Effector CD4-positive, alpha-beta T cell (primary cell): ENCODE results near the gene ZNF780A.
"Not testable (repeated sequence)": the region's sequence is repeated elsewhere in the genome, so short reads cannot be mapped to it uniquely, and the experiment has no call there.

Experiments
- DNase-seq: peaks from one replicate; pipeline ENCODE4 v3.0.0-alpha.2; 2020

The ZNF780A gene

DNA sequence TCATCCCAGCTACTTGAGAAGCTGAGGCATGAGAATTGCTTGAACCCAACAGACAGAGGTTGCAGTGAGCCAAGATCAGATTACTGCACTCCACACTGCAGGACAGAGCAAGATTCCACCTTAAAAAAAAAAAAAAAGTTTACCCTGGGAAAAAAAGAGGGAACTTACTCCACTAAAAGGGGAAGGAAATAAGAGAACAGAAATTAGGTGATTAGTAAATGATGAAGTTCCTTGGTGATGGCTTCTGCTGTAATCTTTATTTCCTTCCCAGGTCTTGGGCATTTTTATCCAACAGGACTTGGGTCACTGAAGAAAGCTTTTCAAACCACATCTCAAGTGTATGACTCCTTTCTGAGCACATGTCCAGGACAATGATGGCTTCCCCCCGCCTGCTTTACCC, 9.3 kb downstream of the ZNF780A start:
- DNase-seq, result no peak

DNA sequence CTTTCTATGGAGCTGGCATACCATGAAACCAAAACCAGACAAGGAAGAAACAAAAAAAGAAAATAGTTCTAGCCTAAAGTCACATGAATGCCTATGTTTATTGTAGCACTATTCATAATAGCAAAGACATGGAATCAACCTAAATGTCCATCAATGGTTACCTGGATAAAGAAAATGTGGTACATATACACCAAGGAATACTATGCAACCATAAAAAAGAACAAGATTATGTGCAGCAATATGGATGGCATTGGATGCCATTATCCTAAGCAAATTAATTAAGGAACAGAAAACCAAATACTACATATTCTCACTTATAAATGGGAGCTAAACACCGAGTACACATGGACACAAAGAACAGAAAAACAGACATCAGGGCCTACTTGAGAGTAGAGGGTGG, 10.5 kb downstream of the ZNF780A start:
- DNase-seq, result no peak

DNA sequence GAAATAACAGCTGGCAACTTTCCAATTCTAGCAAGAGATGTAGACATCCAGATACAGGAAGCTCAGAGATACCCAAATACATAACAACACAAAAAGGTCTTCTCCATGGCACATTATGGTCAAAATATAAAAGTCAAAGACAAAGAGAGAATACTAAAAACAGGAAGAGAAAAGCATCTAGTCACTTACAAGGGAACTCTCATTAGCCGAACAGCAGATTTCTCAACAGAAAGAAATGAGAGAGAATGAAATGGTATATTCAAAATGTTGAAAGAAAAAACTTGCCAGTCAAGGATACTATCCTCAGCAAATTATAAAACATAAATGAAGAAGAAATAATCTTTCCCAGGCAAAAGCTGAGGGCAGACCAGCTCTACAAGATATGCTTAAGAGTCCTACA, 12.4 kb downstream of the ZNF780A start:
- no peak for DNase-seq

DNA sequence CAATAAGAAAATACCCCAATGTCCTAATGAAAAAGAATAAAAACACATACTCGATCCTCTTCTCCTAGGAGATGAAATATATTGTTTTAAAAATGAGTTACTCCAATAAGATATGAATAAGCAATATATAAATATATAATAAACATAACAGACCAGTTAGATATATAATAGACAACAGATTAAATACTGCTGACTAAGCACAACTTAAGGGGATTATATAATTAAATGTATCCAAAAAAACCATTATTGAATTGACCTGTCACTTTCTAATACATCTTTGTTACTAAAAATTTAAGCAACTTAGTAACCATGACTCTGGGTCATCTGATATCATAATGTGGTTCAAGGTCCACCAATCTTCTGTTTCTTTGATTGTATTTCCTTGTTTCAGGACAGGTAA, 20.7 kb downstream of the ZNF780A start:
- DNase-seq, result no peak

DNA sequence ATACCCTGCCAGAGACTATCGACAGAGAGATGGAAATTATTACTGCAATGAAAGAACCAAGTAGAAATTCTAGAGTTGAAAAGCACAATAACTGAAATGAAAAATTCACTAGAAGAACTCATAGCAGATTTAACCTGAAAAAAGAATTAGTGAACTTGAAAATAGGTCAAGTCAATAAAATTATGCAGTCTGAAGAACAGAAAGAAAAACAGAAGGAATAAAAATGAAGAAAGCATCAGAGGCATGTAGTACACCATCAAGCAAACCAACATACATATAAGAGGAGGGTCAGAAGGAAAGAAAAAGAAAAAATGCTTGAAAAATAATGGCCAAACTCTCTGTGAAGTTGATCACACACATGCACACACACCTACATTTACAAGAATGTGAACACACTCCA, 31.1 kb downstream of the ZNF780A start:
- DNase-seq, result no peak

DNA sequence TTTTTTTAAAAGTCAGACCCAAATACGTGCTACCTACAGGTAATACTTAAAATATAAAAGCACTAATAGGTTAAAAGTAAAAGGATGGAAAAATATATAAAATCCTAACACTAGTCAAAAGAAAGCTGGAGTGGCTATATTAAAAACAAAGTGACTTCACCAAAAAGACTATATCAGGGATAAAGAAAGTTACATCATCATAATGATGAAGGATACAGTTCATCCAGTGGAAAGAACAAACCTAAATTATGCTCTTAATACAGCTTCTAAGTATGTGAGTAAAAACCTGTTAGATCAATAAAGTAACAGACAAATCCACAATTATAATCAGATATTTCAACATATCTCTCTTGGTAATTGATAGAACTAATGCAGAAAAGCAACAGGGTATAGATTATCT, 33.6 kb downstream of the ZNF780A start:
- DNase-seq, result no peak

DNA sequence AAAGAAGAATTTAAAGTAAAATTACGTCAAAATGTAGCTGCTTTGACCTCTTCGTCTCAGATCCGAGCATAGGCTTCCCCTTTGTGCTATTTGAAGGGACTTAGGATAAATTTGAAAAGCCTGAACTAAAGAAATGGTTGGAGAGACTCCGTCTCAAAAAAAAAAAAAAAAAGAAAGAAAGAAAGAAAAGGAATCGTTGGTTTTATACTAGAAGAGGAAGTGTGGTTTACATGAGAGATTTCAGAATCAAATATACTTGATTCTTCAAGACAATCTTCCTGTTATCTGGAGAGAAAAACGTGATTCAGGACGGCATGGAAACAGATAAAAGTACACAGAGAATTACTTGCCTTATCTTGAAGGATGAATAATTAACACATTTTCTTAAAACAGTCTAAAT, 34.2 kb downstream of the ZNF780A start:
- no peak for DNase-seq

DNA sequence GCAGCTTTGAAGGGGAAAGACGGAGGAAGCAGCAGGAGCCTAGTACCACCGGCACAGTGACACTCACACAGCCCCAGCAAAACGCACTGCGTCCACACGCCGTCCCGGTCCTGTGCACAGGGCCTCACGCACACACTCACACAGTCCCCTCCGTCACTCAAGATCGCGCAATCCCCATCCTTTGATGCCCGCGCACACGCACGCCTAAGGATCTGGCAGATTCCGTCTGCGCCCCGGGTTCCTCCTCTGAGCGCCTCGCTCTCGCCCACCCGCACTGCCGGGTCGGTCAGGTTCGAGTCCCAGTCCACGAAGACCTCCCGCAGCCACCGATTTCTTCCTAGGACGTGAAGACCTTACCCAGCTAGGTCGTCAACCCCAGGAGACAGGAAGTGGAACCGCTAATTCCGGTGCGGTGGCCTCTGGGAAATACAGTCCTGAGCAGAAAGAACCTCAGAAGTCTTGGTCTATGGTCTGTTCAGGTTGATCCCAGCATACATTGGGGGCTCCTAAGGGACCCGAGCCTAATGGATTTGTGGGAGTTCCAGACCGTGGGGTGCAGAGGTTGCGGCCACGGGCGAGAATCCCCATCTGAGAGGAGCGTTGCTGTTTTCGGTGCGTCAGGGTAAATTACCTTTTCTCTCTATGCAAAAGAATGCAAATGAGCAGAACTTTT, 34.8 kb downstream of the ZNF780A start, which contains the start of gene ZNF780B:
TSS of gene ZNF780B (minus strand) at position 400 of the 673 bp plus-strand sequence. CDS start 5,899 bp downstream, outside the sequence.
- DNase-seq, result peak; percentile 55

DNA sequence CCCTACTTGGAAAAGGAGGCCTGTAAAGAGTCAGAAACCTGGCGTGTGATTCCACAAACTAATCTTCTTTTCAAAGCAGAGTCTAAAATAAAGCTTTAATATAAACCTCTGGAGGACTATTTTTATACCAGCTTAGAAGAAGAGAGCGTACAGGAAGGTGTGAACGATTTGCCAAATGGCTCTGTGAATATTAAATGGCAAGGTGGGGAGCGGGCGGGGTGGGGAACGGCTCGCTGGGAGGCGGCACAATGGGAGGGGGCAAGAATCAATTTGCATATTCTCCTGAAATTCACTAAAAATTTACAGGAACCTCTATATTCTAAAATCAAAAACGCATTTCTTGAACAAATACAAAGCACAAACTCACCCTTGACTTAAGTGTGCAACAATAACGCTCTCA, 35.7 kb downstream of the ZNF780A start:
- no peak for DNase-seq

DNA sequence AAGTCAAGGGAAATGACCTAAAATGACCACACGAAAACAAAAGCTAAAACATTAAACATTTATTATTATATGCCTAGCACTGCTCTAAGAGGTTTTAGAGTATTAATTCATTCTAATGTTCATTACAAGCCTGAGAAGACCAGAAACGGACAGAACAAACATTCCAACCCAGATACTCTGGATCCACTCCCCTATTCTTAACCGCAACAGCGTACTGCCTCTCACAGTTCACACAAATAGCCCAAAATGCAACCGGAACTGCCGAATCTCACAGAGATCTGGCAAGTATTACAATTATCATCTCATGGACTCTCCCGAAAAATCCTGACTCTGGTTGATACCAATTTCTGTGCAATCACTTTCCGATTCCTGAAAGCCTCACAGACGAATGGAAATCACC, 36.1 kb downstream of the ZNF780A start:
- DNase-seq, result no peak

DNA sequence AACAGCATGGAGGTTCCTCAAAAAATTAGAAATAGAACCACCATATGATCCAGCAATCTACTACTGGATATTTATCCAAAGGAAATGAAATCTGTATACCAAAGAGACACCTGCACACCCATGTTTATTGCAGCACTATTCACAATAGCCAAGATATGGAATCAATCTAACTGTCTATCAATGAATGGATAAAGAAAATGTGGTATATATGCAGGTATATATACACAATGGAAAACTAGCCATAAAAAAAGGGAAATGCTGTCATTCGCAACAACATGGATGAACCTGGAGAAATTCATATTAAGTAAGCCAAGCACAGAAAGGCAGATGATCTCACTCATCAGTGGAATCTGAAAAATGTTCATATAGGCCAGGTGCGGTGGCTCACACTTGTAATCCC, 37.3 kb downstream of the ZNF780A start:
- DNase-seq, result no peak

DNA sequence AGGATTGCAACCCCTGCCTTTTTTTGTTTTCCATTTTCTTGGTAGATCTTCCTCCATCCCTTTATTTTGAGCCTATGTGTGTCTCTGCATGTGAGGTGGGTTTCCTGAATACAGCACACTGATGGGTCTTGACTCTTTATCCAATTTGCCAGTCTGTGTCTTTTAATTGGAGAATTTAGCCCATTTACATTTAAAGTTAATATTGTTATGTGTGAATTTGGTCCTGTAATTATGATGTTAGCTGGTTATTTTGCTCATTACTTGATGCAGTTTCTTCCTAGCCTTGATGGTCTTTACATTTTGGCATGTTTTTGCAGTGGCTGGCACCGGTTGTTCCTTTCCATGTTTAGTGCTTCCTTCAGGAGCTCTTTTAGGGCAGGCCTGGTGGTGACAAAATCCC, 49.0 kb downstream of the ZNF780A start:
- DNase-seq, result not testable (repeated sequence)

DNA sequence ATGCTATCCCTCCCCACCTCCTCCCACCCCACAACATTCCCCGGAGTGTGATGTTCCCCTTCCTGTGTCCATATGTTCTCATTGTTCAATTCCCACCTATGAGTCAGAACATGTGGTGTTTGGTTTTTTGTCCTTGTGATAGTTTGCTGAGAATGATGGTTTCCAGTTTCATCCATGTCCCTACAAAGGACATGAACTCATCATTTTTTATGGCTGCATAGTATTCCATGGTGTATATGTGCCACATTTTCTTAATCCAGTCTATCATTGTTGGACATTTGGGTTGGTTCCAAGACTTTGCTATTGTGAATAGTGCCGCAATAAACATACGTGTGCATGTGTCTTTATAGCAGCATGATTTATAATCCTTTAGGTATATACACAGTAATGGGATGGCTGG, 52.7 kb downstream of the ZNF780A start:
- not testable (repeated sequence) for DNase-seq

DNA sequence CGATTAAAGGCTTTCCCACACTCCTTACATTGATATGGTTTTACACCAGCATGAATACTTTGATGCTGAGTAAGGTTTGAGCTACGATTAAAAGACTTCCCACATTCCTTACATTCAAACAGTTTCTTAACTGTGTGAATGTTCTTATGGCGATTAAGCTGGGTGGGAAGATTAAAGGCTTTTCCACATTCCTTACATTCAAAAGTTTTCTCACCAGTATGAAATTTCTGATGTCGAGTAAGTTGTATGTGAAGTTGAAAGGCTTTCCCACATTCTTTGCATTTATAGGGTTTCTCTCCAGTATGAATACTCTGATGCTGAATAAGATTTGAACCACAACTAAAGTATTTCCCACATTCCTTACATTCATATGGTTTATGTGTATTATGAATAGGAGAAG, 54.7 kb downstream of the ZNF780A start:
- DNase-seq, result no peak

DNA sequence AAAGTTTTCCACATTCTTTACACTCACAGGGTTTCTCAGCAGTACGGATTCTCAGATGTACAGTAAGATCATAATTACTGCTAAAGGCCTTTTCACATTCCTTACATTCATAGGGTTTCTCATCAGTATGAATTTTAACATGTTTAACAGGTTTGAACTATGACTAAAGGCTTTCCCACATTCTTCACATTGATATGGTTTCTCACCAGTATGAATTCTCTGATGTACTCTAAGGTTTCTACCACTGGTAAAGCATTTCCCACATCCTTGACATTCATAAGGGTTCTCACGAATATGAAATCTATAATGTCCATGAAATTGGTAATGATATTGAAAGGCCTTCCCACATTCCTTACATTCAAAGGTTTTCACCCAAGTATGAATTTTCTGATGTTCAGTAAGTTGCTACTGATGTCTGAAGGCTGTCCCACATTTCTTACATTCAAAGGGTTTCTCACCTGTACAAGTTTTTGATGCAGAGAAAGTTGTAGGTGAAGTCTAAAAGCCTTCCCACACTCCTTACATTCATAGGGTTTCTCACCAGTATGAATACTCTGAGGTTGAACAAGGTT, 56.7 kb downstream of the ZNF780A start:
- DNase-seq, result no peak

DNA sequence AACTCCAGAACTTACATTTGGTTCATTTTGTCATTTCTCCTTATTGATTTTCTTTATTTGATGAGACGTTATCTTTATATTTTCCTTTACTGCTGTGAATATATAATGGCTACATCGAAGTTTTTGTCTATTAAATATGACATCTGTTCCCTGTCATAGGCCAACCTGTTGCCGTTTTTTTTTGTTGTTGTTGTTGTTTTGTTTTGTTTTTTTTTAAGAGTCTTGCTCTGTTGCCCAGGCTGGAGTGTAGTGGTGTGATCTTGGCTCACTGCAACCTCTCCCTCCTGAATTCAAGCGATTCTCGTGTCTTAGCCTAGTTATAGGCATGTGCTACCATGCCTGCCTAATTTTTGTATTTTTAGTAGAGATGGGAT, 64.2 kb downstream of the ZNF780A start:
- DNase-seq, result no peak

DNA sequence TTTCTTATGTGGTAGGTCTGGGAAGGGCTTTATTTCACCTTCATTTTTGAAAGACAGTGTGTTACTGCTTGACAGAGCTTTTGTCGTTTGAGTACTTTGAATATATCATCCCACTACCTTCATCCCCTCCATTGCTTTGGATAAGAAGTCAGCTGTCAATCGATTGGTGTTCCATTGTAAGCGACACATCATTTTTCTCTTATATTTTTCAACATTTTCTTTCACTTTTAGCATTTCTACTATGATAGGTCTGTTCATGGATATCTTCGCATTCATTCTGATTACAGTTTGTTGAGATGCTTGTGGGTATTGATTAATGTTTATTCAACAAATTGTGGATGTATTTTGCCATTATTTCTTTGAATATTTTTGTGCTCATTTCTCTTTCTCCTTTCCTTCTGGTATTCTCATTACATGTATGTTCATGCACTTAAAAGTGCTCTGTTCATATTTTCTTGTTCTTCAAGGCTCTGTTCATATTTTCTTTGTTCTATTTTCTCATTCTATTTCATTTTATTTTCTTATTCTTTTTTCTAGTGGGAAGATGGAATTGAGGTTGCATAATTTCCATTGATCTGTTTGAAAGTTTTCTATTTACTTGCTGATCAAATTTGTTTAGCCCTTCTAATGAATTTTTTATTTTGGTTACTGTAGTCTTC, 64.7 kb downstream of the ZNF780A start:
- no peak for DNase-seq

DNA sequence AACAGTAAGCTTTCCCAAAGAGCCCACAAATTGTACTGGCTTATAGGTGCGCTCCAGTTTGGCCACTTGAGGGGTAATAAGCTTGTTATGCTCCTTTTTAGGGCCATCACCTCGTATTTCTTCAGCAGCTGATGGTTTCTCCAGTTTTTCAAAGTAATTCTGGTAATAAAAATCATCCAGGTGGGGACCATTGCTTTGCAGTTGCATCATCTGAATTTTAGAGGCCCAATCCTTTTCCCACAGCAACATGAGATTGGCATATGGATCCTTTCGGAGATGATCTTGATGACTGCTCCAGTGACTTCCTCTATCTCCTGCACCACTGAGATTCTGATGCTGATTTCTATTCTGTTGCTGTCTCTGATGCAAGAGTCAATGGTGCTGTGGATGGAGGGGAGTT, 66.8 kb downstream of the ZNF780A start:
- DNase-seq, result no peak
